ENCODE measurements around the gene TPBGL. TPM values are rescaled to one million over a fixed set of nuclear protein-coding genes. Genes with fewer than 3 reads are reported as not detected.
A peak's percentile ranks its signal among the peaks of the same experiment; 100 is the strongest.

Gene TPBGL
- total and polyA plus RNA-seq, 2 experiments from 2014 or later, result 0.08 to 0.21 TPM

DNA sequence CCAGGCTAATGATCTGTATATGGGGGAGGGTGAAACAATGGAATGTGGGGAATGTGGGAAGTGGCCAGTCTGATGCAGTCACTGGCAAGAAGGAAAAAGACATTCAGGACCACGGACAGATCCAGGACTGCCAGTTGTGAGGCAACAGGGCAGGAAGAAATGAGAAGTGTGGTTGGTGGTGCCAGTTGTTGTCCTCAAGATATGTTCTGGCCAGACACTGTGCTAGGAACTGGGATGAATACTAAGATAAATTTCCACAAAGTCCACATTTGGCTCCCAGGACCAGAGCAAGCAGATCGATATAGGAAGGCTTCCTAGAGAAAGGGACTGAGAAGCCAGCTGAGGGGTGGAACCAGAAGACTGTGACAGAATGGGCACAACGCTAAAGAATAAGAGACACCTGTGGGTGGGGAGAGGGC lies 6.8 kb upstream of the TPBGL start (continued):
- TF ChIP-seq, protein P1, sequence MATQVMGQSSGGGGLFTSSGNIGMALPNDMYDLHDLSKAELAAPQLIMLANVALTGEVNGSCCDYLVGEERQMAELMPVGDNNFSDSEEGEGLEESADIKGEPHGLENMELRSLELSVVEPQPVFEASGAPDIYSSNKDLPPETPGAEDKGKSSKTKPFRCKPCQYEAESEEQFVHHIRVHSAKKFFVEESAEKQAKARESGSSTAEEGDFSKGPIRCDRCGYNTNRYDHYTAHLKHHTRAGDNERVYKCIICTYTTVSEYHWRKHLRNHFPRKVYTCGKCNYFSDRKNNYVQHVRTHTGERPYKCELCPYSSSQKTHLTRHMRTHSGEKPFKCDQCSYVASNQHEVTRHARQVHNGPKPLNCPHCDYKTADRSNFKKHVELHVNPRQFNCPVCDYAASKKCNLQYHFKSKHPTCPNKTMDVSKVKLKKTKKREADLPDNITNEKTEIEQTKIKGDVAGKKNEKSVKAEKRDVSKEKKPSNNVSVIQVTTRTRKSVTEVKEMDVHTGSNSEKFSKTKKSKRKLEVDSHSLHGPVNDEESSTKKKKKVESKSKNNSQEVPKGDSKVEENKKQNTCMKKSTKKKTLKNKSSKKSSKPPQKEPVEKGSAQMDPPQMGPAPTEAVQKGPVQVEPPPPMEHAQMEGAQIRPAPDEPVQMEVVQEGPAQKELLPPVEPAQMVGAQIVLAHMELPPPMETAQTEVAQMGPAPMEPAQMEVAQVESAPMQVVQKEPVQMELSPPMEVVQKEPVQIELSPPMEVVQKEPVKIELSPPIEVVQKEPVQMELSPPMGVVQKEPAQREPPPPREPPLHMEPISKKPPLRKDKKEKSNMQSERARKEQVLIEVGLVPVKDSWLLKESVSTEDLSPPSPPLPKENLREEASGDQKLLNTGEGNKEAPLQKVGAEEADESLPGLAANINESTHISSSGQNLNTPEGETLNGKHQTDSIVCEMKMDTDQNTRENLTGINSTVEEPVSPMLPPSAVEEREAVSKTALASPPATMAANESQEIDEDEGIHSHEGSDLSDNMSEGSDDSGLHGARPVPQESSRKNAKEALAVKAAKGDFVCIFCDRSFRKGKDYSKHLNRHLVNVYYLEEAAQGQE (IDR thresholded peaks at IDR 0.05; ENCODE audit: unreplicated experiment), result peak; percentile 93
- TF ChIP-seq EZH2phosphoT487 (IDR thresholded peaks at IDR 0.05; ENCODE audit: unreplicated experiment) (no peak), NANOG (IDR thresholded peaks at IDR 0.05; ENCODE audit: borderline replicate concordance) (no peak), CREB1 (CRISPR knock-in tag; IDR thresholded peaks at IDR 0.05; ENCODE audit: low read depth) (peak; percentile 62)

DNA sequence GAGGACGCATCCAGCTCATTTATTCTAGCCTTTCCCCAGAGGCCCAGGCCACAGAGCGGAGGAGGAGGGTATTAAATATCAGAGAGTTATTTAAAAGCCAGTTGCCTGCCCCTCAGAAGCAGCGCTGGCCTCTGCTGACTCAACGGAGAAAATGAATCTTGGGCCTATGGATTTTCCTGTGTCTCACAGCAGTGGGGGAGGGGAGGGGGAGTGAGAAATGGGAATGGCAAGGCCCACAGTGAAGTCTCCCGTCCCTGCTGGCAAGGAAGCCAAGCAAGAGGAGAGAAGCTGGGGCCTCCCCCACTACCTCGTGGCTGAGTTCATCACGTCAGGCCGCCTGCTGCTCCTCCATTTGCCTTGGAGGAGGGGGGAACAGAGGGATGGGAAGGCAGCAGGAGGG lies 4.5 kb upstream of the TPBGL start:
- no peaks in the 10 kb centered on the region for H3K9me3 Mint-ChIP-seq
- Histone ChIP-seq H3K27ac (ENCODE audit: low read depth) (no peak overlapping the region), H3K4me1 (ENCODE audit: insufficient read depth) (peaks cover 19% of the 10 kb centered on the region), H3K36me3 (ENCODE audit: insufficient read depth) (no peaks in the 10 kb centered on the region), H4K20me1 (replicated peaks; ENCODE audit: insufficient read depth) (no peaks in the 10 kb centered on the region), H3K4me2 (peak overlapping the region; percentile 48; the same call in 1 of the 2 replicates), H3K79me2 (replicated peaks; ENCODE audit: insufficient read depth) (no peaks in the 10 kb centered on the region), H3F3A (replicated peaks; ENCODE audit: low read depth) (no peaks in the 10 kb centered on the region), H3K9me2 (ENCODE audit: insufficient read depth) (no peaks in the 10 kb centered on the region), H3K4me3 (no peak overlapping the region), H2AFZ (no peak overlapping the region), H3K27me3 (ENCODE audit: insufficient read depth) (peaks cover 23% of the 10 kb centered on the region)
- H3K27ac Mint-ChIP-seq, result no peak overlapping the region
- peaks cover 21% of the 10 kb centered on the region for H3K27me3 Mint-ChIP-seq (ENCODE audit: insufficient read depth, low read depth, poor library complexity)
- DNase-seq (ENCODE audit: low spot score) (peak; percentile 26), ATAC-seq (peak; percentile 9)
- peaks cover 47% of the 10 kb centered on the region for H3K4me1 Mint-ChIP-seq
- H3K36me3 Mint-ChIP-seq (ENCODE audit: low read depth), result no peaks in the 10 kb centered on the region
- H3K4me3 Mint-ChIP-seq, result no peak overlapping the region
- TF ChIP-seq ZNF114 (CRISPR knock-in tag; IDR thresholded peaks at IDR 0.05), result no peak
- TF ChIP-seq, protein P2, sequence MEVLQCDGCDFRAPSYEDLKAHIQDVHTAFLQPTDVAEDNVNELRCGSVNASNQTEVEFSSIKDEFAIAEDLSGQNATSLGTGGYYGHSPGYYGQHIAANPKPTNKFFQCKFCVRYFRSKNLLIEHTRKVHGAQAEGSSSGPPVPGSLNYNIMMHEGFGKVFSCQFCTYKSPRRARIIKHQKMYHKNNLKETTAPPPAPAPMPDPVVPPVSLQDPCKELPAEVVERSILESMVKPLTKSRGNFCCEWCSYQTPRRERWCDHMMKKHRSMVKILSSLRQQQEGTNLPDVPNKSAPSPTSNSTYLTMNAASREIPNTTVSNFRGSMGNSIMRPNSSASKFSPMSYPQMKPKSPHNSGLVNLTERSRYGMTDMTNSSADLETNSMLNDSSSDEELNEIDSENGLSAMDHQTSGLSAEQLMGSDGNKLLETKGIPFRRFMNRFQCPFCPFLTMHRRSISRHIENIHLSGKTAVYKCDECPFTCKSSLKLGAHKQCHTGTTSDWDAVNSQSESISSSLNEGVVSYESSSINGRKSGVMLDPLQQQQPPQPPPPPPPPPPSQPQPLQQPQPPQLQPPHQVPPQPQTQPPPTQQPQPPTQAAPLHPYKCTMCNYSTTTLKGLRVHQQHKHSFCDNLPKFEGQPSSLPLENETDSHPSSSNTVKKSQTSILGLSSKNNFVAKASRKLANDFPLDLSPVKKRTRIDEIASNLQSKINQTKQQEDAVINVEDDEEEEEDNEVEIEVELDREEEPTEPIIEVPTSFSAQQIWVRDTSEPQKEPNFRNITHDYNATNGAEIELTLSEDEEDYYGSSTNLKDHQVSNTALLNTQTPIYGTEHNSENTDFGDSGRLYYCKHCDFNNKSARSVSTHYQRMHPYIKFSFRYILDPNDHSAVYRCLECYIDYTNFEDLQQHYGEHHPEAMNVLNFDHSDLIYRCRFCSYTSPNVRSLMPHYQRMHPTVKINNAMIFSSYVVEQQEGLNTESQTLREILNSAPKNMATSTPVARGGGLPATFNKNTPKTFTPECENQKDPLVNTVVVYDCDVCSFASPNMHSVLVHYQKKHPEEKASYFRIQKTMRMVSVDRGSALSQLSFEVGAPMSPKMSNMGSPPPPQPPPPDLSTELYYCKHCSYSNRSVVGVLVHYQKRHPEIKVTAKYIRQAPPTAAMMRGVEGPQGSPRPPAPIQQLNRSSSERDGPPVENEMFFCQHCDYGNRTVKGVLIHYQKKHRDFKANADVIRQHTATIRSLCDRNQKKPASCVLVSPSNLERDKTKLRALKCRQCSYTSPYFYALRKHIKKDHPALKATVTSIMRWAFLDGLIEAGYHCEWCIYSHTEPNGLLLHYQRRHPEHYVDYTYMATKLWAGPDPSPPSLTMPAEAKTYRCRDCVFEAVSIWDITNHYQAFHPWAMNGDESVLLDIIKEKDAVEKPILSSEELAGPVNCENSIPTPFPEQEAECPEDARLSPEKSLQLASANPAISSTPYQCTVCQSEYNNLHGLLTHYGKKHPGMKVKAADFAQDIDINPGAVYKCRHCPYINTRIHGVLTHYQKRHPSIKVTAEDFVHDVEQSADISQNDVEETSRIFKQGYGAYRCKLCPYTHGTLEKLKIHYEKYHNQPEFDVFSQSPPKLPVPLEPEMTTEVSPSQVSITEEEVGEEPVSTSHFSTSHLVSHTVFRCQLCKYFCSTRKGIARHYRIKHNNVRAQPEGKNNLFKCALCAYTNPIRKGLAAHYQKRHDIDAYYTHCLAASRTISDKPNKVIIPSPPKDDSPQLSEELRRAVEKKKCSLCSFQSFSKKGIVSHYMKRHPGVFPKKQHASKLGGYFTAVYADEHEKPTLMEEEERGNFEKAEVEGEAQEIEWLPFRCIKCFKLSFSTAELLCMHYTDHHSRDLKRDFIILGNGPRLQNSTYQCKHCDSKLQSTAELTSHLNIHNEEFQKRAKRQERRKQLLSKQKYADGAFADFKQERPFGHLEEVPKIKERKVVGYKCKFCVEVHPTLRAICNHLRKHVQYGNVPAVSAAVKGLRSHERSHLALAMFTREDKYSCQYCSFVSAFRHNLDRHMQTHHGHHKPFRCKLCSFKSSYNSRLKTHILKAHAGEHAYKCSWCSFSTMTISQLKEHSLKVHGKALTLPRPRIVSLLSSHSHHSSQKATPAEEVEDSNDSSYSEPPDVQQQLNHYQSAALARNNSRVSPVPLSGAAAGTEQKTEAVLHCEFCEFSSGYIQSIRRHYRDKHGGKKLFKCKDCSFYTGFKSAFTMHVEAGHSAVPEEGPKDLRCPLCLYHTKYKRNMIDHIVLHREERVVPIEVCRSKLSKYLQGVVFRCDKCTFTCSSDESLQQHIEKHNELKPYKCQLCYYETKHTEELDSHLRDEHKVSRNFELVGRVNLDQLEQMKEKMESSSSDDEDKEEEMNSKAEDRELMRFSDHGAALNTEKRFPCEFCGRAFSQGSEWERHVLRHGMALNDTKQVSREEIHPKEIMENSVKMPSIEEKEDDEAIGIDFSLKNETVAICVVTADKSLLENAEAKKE (CRISPR knock-in tag; IDR thresholded peaks at IDR 0.05), result no peak
- no peak for TF ChIP-seq POLR2AphosphoS5 (IDR thresholded peaks at IDR 0.05; ENCODE audit: low read depth)
- TF ChIP-seq JUNB (IDR thresholded peaks at IDR 0.05; ENCODE audit: unreplicated experiment), result no peak
- TF ChIP-seq NANOG (IDR thresholded peaks at IDR 0.05; ENCODE audit: borderline replicate concordance), result no peak
- TF ChIP-seq, protein P1 (IDR thresholded peaks at IDR 0.05; ENCODE audit: unreplicated experiment), result no peak
- TF ChIP-seq EZH2 (IDR thresholded peaks at IDR 0.05; ENCODE audit: low read depth, unreplicated experiment), result no peak
- no peak for TF ChIP-seq STAT1 (IDR thresholded peaks at IDR 0.05; ENCODE audit: unreplicated experiment)
